Tibial nerve (tissue), 3 donors: ENCODE results near the gene XG.

Experiments
- CTCF ChIP-seq, 5 experiments: fragments of 200-600 bp in 3 of 5; fragments of 450-650 bp in 2 of 5; sonication (generic) in 3 of 5; IDR thresholded peaks; one replicate each; pipeline ENCODE4 v1.5.1; 2016 to 2019; ENCODE audit warnings: antibody characterized with exemption in 5 of 5, mild to moderate bottlenecking in 3 of 5, moderate library complexity in 2 of 5
- POLR2A ChIP-seq, 2 donors: fragments of 450-650 bp; IDR thresholded peaks; one replicate each; pipeline ENCODE4 v1.6.1; 2017; ENCODE audit warnings: antibody characterized with exemption in 2 of 2, mild to moderate bottlenecking in 2 of 2, moderate library complexity in 2 of 2

GRCh38 chrX:2705046-2705832, 46.6 kb upstream of the XG start:
- TF ChIP-seq POLR2A (IDR thresholded peaks at IDR 0.05) (no peak), CTCF (IDR thresholded peaks at IDR 0.05) (no peak)
